Ishikawa (cell line): ENCODE results near the gene GUCA1C.

Source experiments
- CEBPB ChIP-seq: IDR thresholded peaks from 2 replicates; pipeline ENCODE4 v1.6.1; 2012
- CREB1 ChIP-seq: IDR thresholded peaks from 2 replicates; pipeline ENCODE4 v1.6.1; 2012; ENCODE audit warnings: low read depth
- EGR1 ChIP-seq: IDR thresholded peaks from 2 replicates; pipeline ENCODE4 v1.6.1; 2012
- EP300 ChIP-seq: IDR thresholded peaks from 2 replicates; pipeline ENCODE4 v1.6.1; 2012; ENCODE audit warnings: borderline replicate concordance
- FOXM1 ChIP-seq: IDR thresholded peaks from 2 replicates; pipeline ENCODE4 v1.6.1; 2012; ENCODE audit warnings: low read depth, borderline replicate concordance
- NFIC ChIP-seq: IDR thresholded peaks from 2 replicates; pipeline ENCODE4 v1.6.1; 2012
- RAD21 ChIP-seq: IDR thresholded peaks from 2 replicates; pipeline ENCODE4 v1.6.1; 2012; ENCODE audit warnings: low read depth
- REST ChIP-seq: IDR thresholded peaks from 2 replicates; pipeline ENCODE4 v1.6.1; 2012; ENCODE audit warnings: low read depth, mild to moderate bottlenecking
- TAF1 ChIP-seq: IDR thresholded peaks from 2 replicates; pipeline ENCODE4 v1.6.1; 2012; ENCODE audit warnings: low read depth, mild to moderate bottlenecking
- TCF12 ChIP-seq: IDR thresholded peaks from 2 replicates; pipeline ENCODE4 v1.6.1; 2012; ENCODE audit warnings: low read depth
- YY1 ChIP-seq: IDR thresholded peaks from 2 replicates; pipeline ENCODE4 v1.6.1; 2012; ENCODE audit warnings: low read depth
- ZBTB7A ChIP-seq: IDR thresholded peaks from 2 replicates; pipeline ENCODE4 v1.6.1; 2012; ENCODE audit warnings: low read depth
- TF ChIP-seq, protein P1 (sequence below): IDR thresholded peaks from 2 replicates; pipeline ENCODE4 v1.6.1; 2012
- TF ChIP-seq, protein P2 (sequence below): IDR thresholded peaks from 2 replicates; pipeline ENCODE4 v1.6.1; 2012

DNA sequence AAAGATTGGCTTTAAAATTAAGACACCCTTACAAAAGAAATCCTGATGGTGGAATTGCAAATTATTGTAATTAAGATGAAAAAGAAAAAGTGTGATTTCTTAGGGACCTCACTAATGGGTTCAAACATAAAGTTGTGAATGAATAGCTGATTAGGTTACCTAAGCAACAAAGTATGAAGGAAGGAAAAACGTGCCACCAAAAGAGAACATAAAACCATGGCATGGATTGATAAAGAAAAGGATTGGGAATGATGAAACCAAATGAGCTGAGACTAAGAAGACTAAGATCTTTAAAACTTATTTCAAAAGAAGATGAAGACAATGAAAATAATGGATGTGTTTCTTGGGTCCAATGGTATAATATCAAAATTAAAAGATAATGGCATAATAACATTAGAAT is 32.2 kb upstream of the GUCA1C start:
- TF ChIP-seq TAF1 (no peak), EGR1 (no peak), REST (no peak), EP300 (no peak), FOXM1 (no peak), YY1 (no peak), CEBPB (no peak), TCF12 (no peak), RAD21 (no peak), ZBTB7A (no peak), NFIC (no peak), CREB1 (no peak)
- TF ChIP-seq, protein P1, sequence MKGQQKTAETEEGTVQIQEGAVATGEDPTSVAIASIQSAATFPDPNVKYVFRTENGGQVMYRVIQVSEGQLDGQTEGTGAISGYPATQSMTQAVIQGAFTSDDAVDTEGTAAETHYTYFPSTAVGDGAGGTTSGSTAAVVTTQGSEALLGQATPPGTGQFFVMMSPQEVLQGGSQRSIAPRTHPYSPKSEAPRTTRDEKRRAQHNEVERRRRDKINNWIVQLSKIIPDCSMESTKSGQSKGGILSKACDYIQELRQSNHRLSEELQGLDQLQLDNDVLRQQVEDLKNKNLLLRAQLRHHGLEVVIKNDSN = no peak
- TF ChIP-seq, protein P2, sequence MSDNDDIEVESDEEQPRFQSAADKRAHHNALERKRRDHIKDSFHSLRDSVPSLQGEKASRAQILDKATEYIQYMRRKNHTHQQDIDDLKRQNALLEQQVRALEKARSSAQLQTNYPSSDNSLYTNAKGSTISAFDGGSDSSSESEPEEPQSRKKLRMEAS = no peak
